Neural progenitor cell (in vitro differentiated cells): Measurements from ENCODE around the gene MACROD2. TPM values are rescaled to one million over a fixed set of nuclear protein-coding genes. Genes with fewer than 3 reads are reported as not detected.

Experiments
- DNase-seq: peaks from one replicate; pipeline ENCODE4 v3.0.0-alpha.2; 2016; ENCODE audit warnings: low spot score
- H2AFZ ChIP-seq: fragments of 200-600 bp; sonication (generic); replicated peaks from 2 replicates; pipeline ENCODE4 v1.6.1; 2016; ENCODE audit warnings: antibody characterized with exemption
- H3F3A ChIP-seq: fragments of 200-600 bp; sonication (generic); 2 replicates; pipeline ENCODE4 v1.6.1; 2016; ENCODE audit warnings: antibody characterized with exemption, low read depth
- H3K27ac ChIP-seq: fragments of 200-600 bp; sonication (generic); 2 replicates; pipeline ENCODE4 v1.5.1; 2016; ENCODE audit warnings: mild to moderate bottlenecking
- H3K27me3 ChIP-seq: fragments of 200-600 bp; sonication (generic); 2 replicates; pipeline ENCODE4 v1.6.1; 2016; ENCODE audit warnings: mild to moderate bottlenecking, moderate library complexity
- H3K36me3 ChIP-seq: fragments of 200-600 bp; sonication (generic); 2 replicates; pipeline ENCODE4 v1.5.1; 2016
- H3K4me1 ChIP-seq: fragments of 200-600 bp; sonication (generic); 2 replicates; pipeline ENCODE4 v1.6.1; 2016; ENCODE audit warnings: mixed run types
- H3K4me2 ChIP-seq: fragments of 200-600 bp; sonication (generic); 2 replicates; pipeline ENCODE4 v1.6.1; 2016
- H3K4me3 ChIP-seq: fragments of 200-600 bp; sonication (generic); 2 replicates; pipeline ENCODE4 v1.5.1; 2016
- H3K79me2 ChIP-seq: fragments of 200-600 bp; sonication (generic); 2 replicates; pipeline ENCODE4 v1.6.1; 2016; ENCODE audit warnings: low read depth
- H3K9ac ChIP-seq: fragments of 200-600 bp; sonication (generic); 2 replicates; pipeline ENCODE4 v1.6.1; 2016
- H3K9me3 ChIP-seq: fragments of 200-600 bp; sonication (generic); 2 replicates; pipeline ENCODE4 v1.5.1; 2016; ENCODE audit warnings: low read depth
- H4K20me1 ChIP-seq: fragments of 200-600 bp; sonication (generic); 2 replicates; pipeline ENCODE4 v1.6.1; 2016; ENCODE audit warnings: low read depth
- H3K27ac Mint-ChIP-seq: 3 replicates; pipeline ENCODE4 v1.8.0; 2021; ENCODE audit warnings: mixed read lengths
- H3K27me3 Mint-ChIP-seq: 2 replicates; pipeline ENCODE4 v1.8.0; 2022; ENCODE audit warnings: low read depth, mild to moderate bottlenecking, inconsistent platforms, moderate library complexity, mixed read lengths; ENCODE audit not compliant: insufficient read depth
- H3K36me3 Mint-ChIP-seq: 3 replicates; pipeline ENCODE4 v1.8.0; 2021; ENCODE audit warnings: mixed read lengths
- H3K4me1 Mint-ChIP-seq: 3 replicates; pipeline ENCODE4 v1.8.0; 2021; ENCODE audit warnings: mixed read lengths
- H3K4me3 Mint-ChIP-seq: 3 replicates; pipeline ENCODE4 v1.8.0; 2021; ENCODE audit warnings: mild to moderate bottlenecking, moderate library complexity, mixed read lengths
- H3K9me3 Mint-ChIP-seq: 3 replicates; pipeline ENCODE4 v1.8.0; 2020; ENCODE audit warnings: mixed read lengths
- EZH2 ChIP-seq: fragments of 200-600 bp; sonication (generic); IDR thresholded peaks from 2 replicates; pipeline ENCODE4 v1.6.1; 2017; ENCODE audit warnings: antibody characterized with exemption, mild to moderate bottlenecking, moderate library complexity
- EZH2phosphoT487 ChIP-seq: fragments of 200-600 bp; sonication (generic); IDR thresholded peaks from 2 replicates; pipeline ENCODE4 v1.6.1; 2017; ENCODE audit warnings: antibody characterized with exemption
- total RNA-seq: library from RNA; depleted of rRNA; stranded (reverse); fragments of >200 nt; gene quantifications from 2 replicates; pipeline ENCODE4 v1.2.3, GENCODE V29; 2015; ENCODE audit warnings: low replicate concordance
- TF ChIP-seq, protein P1 (sequence below): fragments of 200-600 bp; sonication (generic); IDR thresholded peaks from 2 replicates; pipeline ENCODE4 v1.5.1; 2017; ENCODE audit warnings: antibody characterized with exemption, mild to moderate bottlenecking

The MACROD2 gene
- total RNA-seq, 1 donor from 2014 or later: 11.9 TPM

DNA sequence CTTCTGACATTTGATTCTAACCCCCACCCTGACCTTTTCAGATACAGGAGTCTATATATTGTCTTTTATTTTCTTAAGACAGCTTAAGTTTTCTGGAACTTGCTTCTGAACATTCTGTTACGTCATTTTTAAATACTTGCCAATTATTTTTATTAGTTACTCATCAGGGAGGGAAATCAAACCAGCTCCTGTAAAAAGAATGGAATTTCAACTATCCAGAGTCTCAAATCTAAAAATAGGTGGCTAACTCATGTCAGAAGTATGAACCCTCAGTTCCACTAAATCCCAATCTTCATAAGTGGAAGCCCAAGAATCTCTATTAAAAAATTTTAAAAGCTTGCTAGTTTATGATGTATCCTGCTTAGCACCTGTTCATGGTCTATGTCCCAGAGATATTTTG is 1677.9 kb downstream of the MACROD2 start:
- H3K27me3 ChIP-seq: no peaks in the 10 kb centered on the region
- no peaks in the 10 kb centered on the region for H3K27me3 Mint-ChIP-seq
- H3K4me1 ChIP-seq: no peaks in the 10 kb centered on the region
- no peak overlapping the region for H3K27ac ChIP-seq
- H3K9me3 ChIP-seq: no peaks in the 10 kb centered on the region
- H3K4me3 Mint-ChIP-seq: no peak overlapping the region
- no peaks in the 10 kb centered on the region for H3F3A ChIP-seq
- H2AFZ ChIP-seq: no peak overlapping the region
- H3K9me3 Mint-ChIP-seq: peaks cover 4% of the 10 kb centered on the region
- no peaks in the 10 kb centered on the region for H4K20me1 ChIP-seq
- no peak overlapping the region for H3K4me2 ChIP-seq
- TF ChIP-seq, protein P1, sequence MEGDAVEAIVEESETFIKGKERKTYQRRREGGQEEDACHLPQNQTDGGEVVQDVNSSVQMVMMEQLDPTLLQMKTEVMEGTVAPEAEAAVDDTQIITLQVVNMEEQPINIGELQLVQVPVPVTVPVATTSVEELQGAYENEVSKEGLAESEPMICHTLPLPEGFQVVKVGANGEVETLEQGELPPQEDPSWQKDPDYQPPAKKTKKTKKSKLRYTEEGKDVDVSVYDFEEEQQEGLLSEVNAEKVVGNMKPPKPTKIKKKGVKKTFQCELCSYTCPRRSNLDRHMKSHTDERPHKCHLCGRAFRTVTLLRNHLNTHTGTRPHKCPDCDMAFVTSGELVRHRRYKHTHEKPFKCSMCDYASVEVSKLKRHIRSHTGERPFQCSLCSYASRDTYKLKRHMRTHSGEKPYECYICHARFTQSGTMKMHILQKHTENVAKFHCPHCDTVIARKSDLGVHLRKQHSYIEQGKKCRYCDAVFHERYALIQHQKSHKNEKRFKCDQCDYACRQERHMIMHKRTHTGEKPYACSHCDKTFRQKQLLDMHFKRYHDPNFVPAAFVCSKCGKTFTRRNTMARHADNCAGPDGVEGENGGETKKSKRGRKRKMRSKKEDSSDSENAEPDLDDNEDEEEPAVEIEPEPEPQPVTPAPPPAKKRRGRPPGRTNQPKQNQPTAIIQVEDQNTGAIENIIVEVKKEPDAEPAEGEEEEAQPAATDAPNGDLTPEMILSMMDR: no peak
- TF ChIP-seq EZH2 (no peak), EZH2phosphoT487 (no peak)
- no peaks in the 10 kb centered on the region for H3K36me3 Mint-ChIP-seq
- H3K36me3 ChIP-seq: no peaks in the 10 kb centered on the region
- no peaks in the 10 kb centered on the region for H3K79me2 ChIP-seq
- no peak overlapping the region for H3K9ac ChIP-seq
- H3K4me3 ChIP-seq: no peak overlapping the region
- no peaks in the 10 kb centered on the region for H3K4me1 Mint-ChIP-seq
- no peak overlapping the region for H3K27ac Mint-ChIP-seq
- DNase-seq: no peak

DNA sequence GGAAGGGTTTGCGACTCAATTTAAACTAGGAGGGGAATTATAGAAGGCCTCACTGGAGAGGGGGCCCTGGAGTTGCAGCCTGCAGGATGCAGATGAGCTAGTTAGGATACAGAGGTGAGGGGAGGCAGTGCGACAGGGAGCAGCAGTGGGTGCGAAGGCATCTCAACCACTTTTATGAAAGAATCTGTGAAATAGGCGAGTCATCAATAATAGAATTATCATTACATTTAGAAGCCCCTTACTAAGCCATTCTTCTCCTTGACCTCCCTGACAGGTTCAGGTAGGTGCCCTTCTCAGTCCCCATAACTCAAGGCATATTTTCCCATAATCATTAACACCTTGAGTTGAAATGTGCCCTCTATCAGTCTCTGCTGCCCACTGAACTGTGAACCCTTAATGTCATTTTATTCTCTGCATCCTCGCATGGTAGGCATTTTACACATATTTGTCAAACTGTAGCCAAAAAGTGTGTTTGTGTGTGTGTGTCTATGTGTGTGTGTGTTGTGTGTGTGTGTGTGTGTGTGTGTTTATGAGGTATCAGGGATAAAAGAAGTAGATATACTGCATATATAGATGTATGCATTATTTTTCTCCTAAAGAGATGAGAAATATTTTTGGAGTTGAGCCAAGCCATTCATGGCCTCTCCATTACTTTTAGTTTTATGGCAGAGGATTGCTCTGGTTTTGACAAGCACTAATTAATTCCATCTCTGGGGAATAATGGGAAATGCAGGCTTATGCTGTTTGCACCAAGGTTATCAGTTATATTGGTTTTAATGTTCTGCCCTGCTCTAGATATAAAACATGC is 1679.1 kb downstream of the MACROD2 start:
- Histone ChIP-seq H3K4me3 (no peak overlapping the region), H3K9me3 (no peaks in the 10 kb centered on the region), H3K36me3 (no peaks in the 10 kb centered on the region), H4K20me1 (no peaks in the 10 kb centered on the region), H3F3A (no peaks in the 10 kb centered on the region), H3K27ac (no peak overlapping the region), H3K4me2 (no peak overlapping the region), H3K4me1 (no peaks in the 10 kb centered on the region), H2AFZ (no peak overlapping the region), H3K9ac (no peak overlapping the region), H3K27me3 (no peaks in the 10 kb centered on the region), H3K79me2 (no peaks in the 10 kb centered on the region)
- DNase-seq: no peak
- TF ChIP-seq, protein P1: no peak
- TF ChIP-seq EZH2phosphoT487 (no peak), EZH2 (no peak)
- no peak overlapping the region for H3K4me3 Mint-ChIP-seq
- no peaks in the 10 kb centered on the region for H3K4me1 Mint-ChIP-seq
- H3K27ac Mint-ChIP-seq: no peak overlapping the region
- no peaks in the 10 kb centered on the region for H3K36me3 Mint-ChIP-seq
- peaks cover 3% of the 10 kb centered on the region for H3K27me3 Mint-ChIP-seq
- peaks cover 4% of the 10 kb centered on the region for H3K9me3 Mint-ChIP-seq

DNA sequence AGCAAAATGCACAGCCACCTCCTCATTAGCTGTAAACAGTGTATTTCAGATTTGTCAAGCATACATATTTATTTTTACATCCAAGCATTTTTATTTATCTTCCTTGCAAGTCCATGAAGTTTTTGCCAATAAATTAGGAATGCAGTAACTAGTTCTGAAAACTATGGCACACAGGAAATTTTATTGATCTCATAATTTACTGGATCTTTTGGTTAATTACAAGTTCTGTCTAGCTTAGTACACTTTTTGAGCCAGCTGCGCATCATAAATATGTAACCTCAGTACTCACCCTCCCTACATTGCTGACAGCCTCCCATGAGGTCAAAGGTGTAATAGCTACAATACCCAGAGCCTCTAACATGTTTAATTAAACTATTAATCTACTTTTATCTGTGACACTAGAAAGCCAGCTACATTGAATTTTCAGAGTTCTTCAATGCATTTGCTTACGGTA is 1679.8 kb downstream of the MACROD2 start:
- Mint-ChIP-seq H3K27me3 (peaks cover 3% of the 10 kb centered on the region), H3K4me3 (no peak overlapping the region), H3K9me3 (peaks cover 4% of the 10 kb centered on the region), H3K4me1 (no peaks in the 10 kb centered on the region), H3K27ac (no peak overlapping the region), H3K36me3 (no peaks in the 10 kb centered on the region)
- no peaks in the 10 kb centered on the region for H3K4me1 ChIP-seq
- H3F3A ChIP-seq: no peaks in the 10 kb centered on the region
- H3K79me2 ChIP-seq: no peaks in the 10 kb centered on the region
- no peaks in the 10 kb centered on the region for H4K20me1 ChIP-seq
- no peak overlapping the region for H3K4me2 ChIP-seq
- no peak overlapping the region for H3K4me3 ChIP-seq
- DNase-seq: no peak
- H3K27ac ChIP-seq: no peak overlapping the region
- no peaks in the 10 kb centered on the region for H3K27me3 ChIP-seq
- no peak overlapping the region for H3K9ac ChIP-seq
- no peak overlapping the region for H2AFZ ChIP-seq
- no peaks in the 10 kb centered on the region for H3K9me3 ChIP-seq
- TF ChIP-seq EZH2 (no peak), EZH2phosphoT487 (no peak)
- TF ChIP-seq, protein P1: no peak
- no peaks in the 10 kb centered on the region for H3K36me3 ChIP-seq
